ENCODE results near the gene ZNF154.

ZNF154 gene

DNA sequence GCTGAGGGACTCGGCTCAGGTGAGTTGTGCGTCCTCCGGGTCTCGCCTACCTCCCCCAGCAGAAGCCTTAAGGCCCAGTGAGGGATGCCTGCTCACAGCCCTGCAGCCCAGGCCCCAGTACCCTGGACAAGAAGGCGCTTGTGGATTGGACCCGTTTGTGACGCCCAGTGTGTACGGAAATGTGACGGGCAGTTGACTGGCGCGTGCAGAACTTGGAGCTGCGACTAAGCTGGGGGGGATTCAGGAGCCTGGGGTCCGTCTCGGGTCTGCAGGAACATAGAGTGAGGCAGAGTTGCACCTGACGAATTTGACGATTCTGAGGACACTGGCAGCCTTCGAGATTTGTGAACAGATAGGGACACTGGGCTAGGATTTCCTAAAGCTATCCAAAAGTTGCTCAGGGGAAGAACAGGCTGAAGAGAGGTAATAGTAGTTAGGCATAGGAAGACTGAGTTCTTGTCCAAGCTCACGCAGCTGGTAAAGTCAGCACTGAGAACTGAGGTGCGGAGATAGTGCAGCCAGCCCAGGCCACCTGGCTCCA, 26.7 kb downstream of the ZNF154 start:
- H2BK120ac ChIP-seq (ENCODE audit: low read depth, low read length) = no peak overlapping the region
- H3K9ac ChIP-seq (ENCODE audit: low read length) = peak overlapping the region; percentile 88
- H2AK5ac ChIP-seq (ENCODE audit: low read length, severe bottlenecking) = peak overlapping the region; percentile 35
- peak overlapping the region; percentile 73 for H2AFZ ChIP-seq (ENCODE audit: low read depth, low read length)
- no peak overlapping the region for H3K27ac ChIP-seq (ENCODE audit: low read length, poor library complexity, severe bottlenecking)
- H2BK5ac ChIP-seq (ENCODE audit: low read depth, low read length, poor library complexity, severe bottlenecking) = no peak overlapping the region
- H3K14ac ChIP-seq (ENCODE audit: low read length in 2 of 2) = peak overlapping the region in 1 of 2 experiments; percentile 56
- WGBS = 6% methylated on average over 19 of the region's 19 CpGs
- H4K91ac ChIP-seq (ENCODE audit: low read length) = peak overlapping the region; percentile 72
- H4K8ac ChIP-seq (ENCODE audit: low read length) = peak overlapping the region; percentile 85
- peak overlapping the region; percentile 59 to 67 for H3K4ac ChIP-seq (ENCODE audit: low read depth in 1 of 2, low read length in 2 of 2)
- peaks cover 37% of the 10 kb centered on the region for H3K79me1 ChIP-seq (replicated peaks; ENCODE audit: low read length, poor library complexity, severe bottlenecking)
- H3K9me3 ChIP-seq (ENCODE audit: control insufficient read depth, low read length) = peaks cover 35% of the 10 kb centered on the region
- peak overlapping the region in 1 of 2 experiments; percentile 91 for H3K23ac ChIP-seq (ENCODE audit: low read length in 2 of 2)
- peaks cover 9% of the 10 kb centered on the region for H3K4me1 ChIP-seq (ENCODE audit: control insufficient read depth, insufficient read depth, low read depth, low read length)
- no peak overlapping the region for H2BK15ac ChIP-seq (ENCODE audit: low read depth, poor library complexity, severe bottlenecking)
- DNase-seq = no peak
- no peak overlapping the region for H2BK12ac ChIP-seq (ENCODE audit: low read length in 2 of 2)
- H3K4me3 ChIP-seq (ENCODE audit: insufficient read depth in 1 of 2, low read depth in 1 of 2, low read length in 2 of 2) = peak overlapping the region; percentile 82 to 94
- no peaks in the 10 kb centered on the region for H3K27me3 ChIP-seq (ENCODE audit: control insufficient read depth in 1 of 2, insufficient read depth in 1 of 2, low read length in 2 of 2)
- peak overlapping the region; percentile 84 for H3K4me2 ChIP-seq (ENCODE audit: low read length, poor library complexity, severe bottlenecking)
- H3K36me3 ChIP-seq (ENCODE audit: control insufficient read depth in 1 of 2, insufficient read depth in 2 of 2, low read depth in 1 of 2, low read length in 2 of 2) = peaks cover 35 to 37% of the 10 kb centered on the region in 2 experiments
- peak overlapping the region in 1 of 2 experiments; percentile 90 for H3K18ac ChIP-seq (ENCODE audit: low read depth in 1 of 2, low read length in 2 of 2)

DNA sequence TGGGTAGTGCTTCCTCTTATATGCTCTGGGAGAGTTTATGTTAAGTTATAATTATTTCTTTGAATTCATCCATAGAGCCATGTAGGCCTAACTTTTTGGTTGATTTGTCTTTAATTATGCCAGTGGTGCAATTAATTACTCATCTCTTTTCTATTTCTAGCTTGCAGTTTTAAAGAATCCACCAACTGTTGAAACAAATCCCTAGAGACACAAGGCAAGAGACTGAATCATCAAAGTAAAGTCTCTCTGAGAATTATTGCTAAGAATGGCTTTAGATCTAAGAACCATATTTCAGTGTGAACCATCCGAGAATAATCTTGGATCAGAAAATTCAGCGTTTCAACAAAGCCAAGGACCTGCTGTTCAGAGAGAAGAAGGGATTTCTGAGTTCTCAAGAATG, 33.1 kb downstream of the ZNF154 start:
- Histone ChIP-seq H2BK15ac (ENCODE audit: low read depth, poor library complexity, severe bottlenecking) (no peak overlapping the region), H3K14ac (ENCODE audit: low read length in 2 of 2) (no peak overlapping the region)

GRCh38 chr19:57672466-57672865, 36.5 kb downstream of the ZNF154 start:
- H3K4me2 ChIP-seq (ENCODE audit: low read length, poor library complexity, severe bottlenecking) = no peak overlapping the region
- H3K27ac ChIP-seq (ENCODE audit: low read length, poor library complexity, severe bottlenecking) = no peak overlapping the region
- no peaks in the 10 kb centered on the region for H3K36me3 ChIP-seq (ENCODE audit: control insufficient read depth in 1 of 2, insufficient read depth in 2 of 2, low read depth in 1 of 2, low read length in 2 of 2)
- no peak overlapping the region for H3K4me3 ChIP-seq (ENCODE audit: insufficient read depth in 1 of 2, low read depth in 1 of 2, low read length in 2 of 2)
- H3K18ac ChIP-seq (ENCODE audit: low read depth in 1 of 2, low read length in 2 of 2) = no peak overlapping the region
- no peaks in the 10 kb centered on the region for H3K27me3 ChIP-seq (ENCODE audit: control insufficient read depth in 1 of 2, insufficient read depth in 1 of 2, low read length in 2 of 2)
- no peak overlapping the region for H2AK5ac ChIP-seq (ENCODE audit: low read length, severe bottlenecking)
- H3K9ac ChIP-seq (ENCODE audit: low read length) = no peak overlapping the region
- H3K14ac ChIP-seq (ENCODE audit: low read length in 2 of 2) = no peak overlapping the region
- no peak overlapping the region for H4K8ac ChIP-seq (ENCODE audit: low read length)
- H2BK15ac ChIP-seq (ENCODE audit: low read depth, poor library complexity, severe bottlenecking) = no peak overlapping the region
- H3K23ac ChIP-seq (ENCODE audit: low read length in 2 of 2) = no peak overlapping the region
- no peak overlapping the region for H2BK12ac ChIP-seq (ENCODE audit: low read length in 2 of 2)
- H2BK120ac ChIP-seq (ENCODE audit: low read depth, low read length) = no peak overlapping the region
- no peaks in the 10 kb centered on the region for H3K9me3 ChIP-seq (ENCODE audit: control insufficient read depth, low read length)
- H3K4me1 ChIP-seq (ENCODE audit: control insufficient read depth, insufficient read depth, low read depth, low read length) = no peaks in the 10 kb centered on the region
- no peak overlapping the region for H4K91ac ChIP-seq (ENCODE audit: low read length)
- no peak overlapping the region for H3K4ac ChIP-seq (ENCODE audit: low read depth in 1 of 2, low read length in 2 of 2)
- no peak overlapping the region for H2AFZ ChIP-seq (ENCODE audit: low read depth, low read length)
- WGBS = 88% methylated on average over 4 of the region's 4 CpGs
- no peak overlapping the region for H2BK5ac ChIP-seq (ENCODE audit: low read depth, low read length, poor library complexity, severe bottlenecking)
- no peak for DNase-seq
- H3K79me1 ChIP-seq (replicated peaks; ENCODE audit: low read length, poor library complexity, severe bottlenecking) = no peaks in the 10 kb centered on the region

More for the DNA sequence above, 33.1 kb downstream of the ZNF154 start:
- no peak overlapping the region for H2BK5ac ChIP-seq (ENCODE audit: low read depth, low read length, poor library complexity, severe bottlenecking)
- H3K27ac ChIP-seq (ENCODE audit: low read length, poor library complexity, severe bottlenecking) = no peak overlapping the region
- H4K8ac ChIP-seq (ENCODE audit: low read length) = no peak overlapping the region
- H3K23ac ChIP-seq (ENCODE audit: low read length in 2 of 2) = no peak overlapping the region
- H3K4me1 ChIP-seq (ENCODE audit: control insufficient read depth, insufficient read depth, low read depth, low read length) = no peaks in the 10 kb centered on the region
- H3K9me3 ChIP-seq (ENCODE audit: control insufficient read depth, low read length) = no peaks in the 10 kb centered on the region
- H4K91ac ChIP-seq (ENCODE audit: low read length) = no peak overlapping the region
- H2BK120ac ChIP-seq (ENCODE audit: low read depth, low read length) = no peak overlapping the region
- H3K4me2 ChIP-seq (ENCODE audit: low read length, poor library complexity, severe bottlenecking) = no peak overlapping the region
- no peak overlapping the region for H3K18ac ChIP-seq (ENCODE audit: low read depth in 1 of 2, low read length in 2 of 2)
- H3K4ac ChIP-seq (ENCODE audit: low read depth in 1 of 2, low read length in 2 of 2) = no peak overlapping the region
- no peak overlapping the region for H2AK5ac ChIP-seq (ENCODE audit: low read length, severe bottlenecking)
- H3K36me3 ChIP-seq (ENCODE audit: control insufficient read depth in 1 of 2, insufficient read depth in 2 of 2, low read depth in 1 of 2, low read length in 2 of 2) = no peaks in the 10 kb centered on the region
- no peak overlapping the region for H2BK12ac ChIP-seq (ENCODE audit: low read length in 2 of 2)
- peak overlapping the region in 1 of 2 experiments; percentile 23 for H3K4me3 ChIP-seq (ENCODE audit: insufficient read depth in 1 of 2, low read depth in 1 of 2, low read length in 2 of 2)
- no peaks in the 10 kb centered on the region for H3K79me1 ChIP-seq (replicated peaks; ENCODE audit: low read length, poor library complexity, severe bottlenecking)
- peak overlapping the region; percentile 22 for H3K9ac ChIP-seq (ENCODE audit: low read length)
- H3K27me3 ChIP-seq (ENCODE audit: control insufficient read depth in 1 of 2, insufficient read depth in 1 of 2, low read length in 2 of 2) = no peaks in the 10 kb centered on the region
- no peak overlapping the region for H2AFZ ChIP-seq (ENCODE audit: low read depth, low read length)
- 90% methylated on average over 2 of the region's 2 CpGs for WGBS
- DNase-seq = no peak

DNA sequence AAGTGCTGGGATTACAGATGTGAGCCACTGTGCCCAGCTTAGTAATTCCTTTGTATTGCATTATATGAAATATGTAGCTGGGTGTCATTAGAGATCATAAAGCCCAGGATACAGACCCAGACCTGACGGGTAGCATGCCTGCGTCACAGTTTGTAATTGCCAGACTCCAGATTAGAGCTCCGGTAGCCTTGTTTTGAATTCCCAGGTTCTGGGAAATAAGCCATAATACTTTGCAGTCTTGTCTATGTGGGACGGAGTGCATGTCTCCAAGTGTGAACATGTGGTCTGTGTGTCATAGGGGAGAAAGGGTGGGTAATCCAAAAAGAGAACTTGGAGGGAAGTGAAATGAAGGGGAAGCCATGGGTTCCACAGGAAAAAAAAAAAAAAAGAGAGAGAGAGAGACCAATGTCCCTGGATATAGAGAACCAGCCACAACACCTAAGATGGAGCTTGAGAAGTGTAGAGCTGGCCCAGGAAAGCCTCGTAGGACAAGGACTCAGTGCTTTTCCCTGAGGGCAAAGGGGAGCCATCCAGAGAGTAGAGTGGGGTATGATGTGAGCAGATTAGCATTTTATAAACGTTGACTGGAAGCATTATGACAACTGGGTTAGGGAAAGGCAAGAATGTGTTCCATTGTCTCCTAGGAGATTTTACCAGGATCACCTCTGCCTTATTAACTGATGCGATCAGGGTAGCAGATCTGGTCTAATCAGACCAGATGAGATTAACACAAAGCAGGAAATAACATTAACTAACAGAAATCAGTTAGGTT, 37.7 kb downstream of the ZNF154 start:
- Histone ChIP-seq H2AK5ac (ENCODE audit: low read length, severe bottlenecking) (no peak overlapping the region), H3K4ac (ENCODE audit: low read depth in 1 of 2, low read length in 2 of 2) (no peak overlapping the region), H3K36me3 (ENCODE audit: control insufficient read depth in 1 of 2, insufficient read depth in 2 of 2, low read depth in 1 of 2, low read length in 2 of 2) (no peaks in the 10 kb centered on the region), H3K23ac (ENCODE audit: low read length in 2 of 2) (no peak overlapping the region), H3K14ac (ENCODE audit: low read length in 2 of 2) (no peak overlapping the region), H3K4me2 (ENCODE audit: low read length, poor library complexity, severe bottlenecking) (no peak overlapping the region), H2BK120ac (ENCODE audit: low read depth, low read length) (no peak overlapping the region), H4K91ac (ENCODE audit: low read length) (no peak overlapping the region), H2AFZ (ENCODE audit: low read depth, low read length) (no peak overlapping the region), H2BK15ac (ENCODE audit: low read depth, poor library complexity, severe bottlenecking) (no peak overlapping the region), H4K8ac (ENCODE audit: low read length) (no peak overlapping the region), H3K4me1 (ENCODE audit: control insufficient read depth, insufficient read depth, low read depth, low read length) (no peaks in the 10 kb centered on the region), H3K18ac (ENCODE audit: low read depth in 1 of 2, low read length in 2 of 2) (no peak overlapping the region), H3K79me1 (replicated peaks; ENCODE audit: low read length, poor library complexity, severe bottlenecking) (no peaks in the 10 kb centered on the region), H3K27me3 (ENCODE audit: control insufficient read depth in 1 of 2, insufficient read depth in 1 of 2, low read length in 2 of 2) (no peaks in the 10 kb centered on the region), H3K27ac (ENCODE audit: low read length, poor library complexity, severe bottlenecking) (no peak overlapping the region), H2BK12ac (ENCODE audit: low read length in 2 of 2) (no peak overlapping the region), H3K9ac (ENCODE audit: low read length) (no peak overlapping the region), H3K4me3 (ENCODE audit: insufficient read depth in 1 of 2, low read depth in 1 of 2, low read length in 2 of 2) (no peak overlapping the region), H3K9me3 (ENCODE audit: control insufficient read depth, low read length) (no peaks in the 10 kb centered on the region), H2BK5ac (ENCODE audit: low read depth, low read length, poor library complexity, severe bottlenecking) (no peak overlapping the region)
- WGBS = 76% methylated on average over 7 of the region's 7 CpGs
- no peak for DNase-seq
